Stimulated activated CD4-positive, alpha-beta T cell treated with anti-CD3 and anti-CD28 coated beads, Interleukin-15, amount 100 ng/mL, for 24 hours (primary cell): ENCODE results near the gene HGFAC.

Experiments used
- DNase-seq: peaks from one replicate; pipeline ENCODE4 v3.0.0-alpha.2; 2020

Gene HGFAC

GRCh38 chr4:3464349-3464905 is 22.7 kb downstream of the HGFAC start:
- DNase-seq, result no peak

DNA sequence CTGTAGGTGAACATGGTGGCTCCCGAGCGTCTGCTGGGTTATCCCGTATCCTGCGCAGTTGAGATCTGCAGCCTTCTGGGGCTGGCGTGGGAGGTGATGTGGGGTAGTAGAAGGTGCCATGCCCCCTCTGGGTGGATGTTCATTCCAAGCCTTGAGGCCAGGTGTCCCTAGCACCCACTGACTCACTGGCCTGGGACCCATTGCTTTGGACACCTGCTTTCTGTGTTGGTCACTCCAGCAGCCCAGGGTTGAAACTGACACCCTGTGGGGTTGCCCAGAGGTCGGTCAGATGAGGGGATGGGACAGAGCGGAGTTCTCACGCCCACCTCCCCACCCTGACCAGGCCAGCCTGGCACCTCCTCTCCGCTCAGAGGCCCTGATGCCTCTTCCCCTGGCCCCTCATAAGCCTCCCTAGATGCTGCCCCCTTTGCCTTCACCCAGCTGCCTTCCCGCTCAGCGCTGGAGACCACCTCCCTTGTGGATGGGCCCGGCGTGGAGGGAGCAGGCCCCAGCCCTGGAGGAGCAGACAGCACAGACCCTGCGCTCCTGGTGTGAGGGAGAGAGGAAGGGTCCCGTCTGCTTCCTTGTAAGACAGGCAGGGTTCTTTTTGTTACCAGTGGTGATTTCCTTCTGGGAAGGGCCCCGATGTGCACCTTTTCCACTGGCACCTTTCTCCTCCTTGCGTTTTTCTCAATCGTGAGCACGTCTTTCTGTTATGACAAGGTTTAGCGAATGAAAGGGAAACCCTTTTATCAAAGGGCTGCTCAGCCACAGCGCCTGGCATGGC is 23.3 kb downstream of the HGFAC start:
- no peak for DNase-seq

- no peak for DNase-seq
These were observed 24.2 kb downstream of the HGFAC start for GRCh38 chr4:3465698-3466671.

DNA sequence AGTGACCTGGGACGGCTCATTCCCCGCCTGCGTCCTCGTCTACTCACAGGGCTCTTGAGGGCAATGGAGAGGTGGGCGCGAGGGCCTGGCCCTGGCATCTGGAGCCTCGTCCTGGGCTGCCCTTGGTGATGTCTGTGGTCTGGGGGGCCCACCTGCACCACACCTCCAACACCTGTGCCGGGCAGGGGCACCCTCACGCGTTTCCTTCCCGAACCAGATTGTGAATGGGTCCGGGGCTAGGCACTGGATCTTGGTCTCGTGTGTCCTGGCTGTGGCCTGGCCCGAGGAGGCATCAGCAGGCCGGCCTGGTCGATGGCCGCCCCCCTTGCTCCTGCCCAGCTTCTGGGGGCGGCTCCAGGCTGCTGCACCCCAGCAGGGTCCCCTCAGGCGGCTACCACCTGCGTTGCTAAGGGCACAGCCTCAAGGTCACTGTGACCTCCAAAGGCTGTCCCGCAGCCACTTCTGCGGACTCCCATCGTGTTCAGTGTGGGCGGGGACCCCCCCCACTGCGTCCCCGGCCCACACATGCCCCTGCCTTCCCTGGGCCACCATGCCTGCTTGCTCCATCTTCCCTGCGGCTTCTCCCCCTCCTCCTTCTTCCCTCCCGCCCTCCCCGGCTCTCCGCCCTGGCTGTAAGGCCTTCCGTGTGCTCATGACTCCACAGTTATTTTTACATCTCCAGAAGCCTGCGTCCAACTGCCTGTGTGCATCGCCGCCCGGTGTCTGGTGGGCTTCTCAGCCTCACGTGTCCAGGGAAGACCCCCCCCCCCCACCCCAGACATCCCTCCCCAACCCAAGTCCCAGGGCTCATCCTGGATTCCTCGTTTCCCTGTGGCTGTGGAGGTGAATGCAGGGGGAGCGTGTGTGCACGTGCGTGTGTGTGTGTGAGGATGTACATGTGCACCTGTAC is 25.2 kb downstream of the HGFAC start:
- no peak for DNase-seq

- no peak for DNase-seq
These were observed 25.8 kb downstream of the HGFAC start for GRCh38 chr4:3467601-3468031.

DNA sequence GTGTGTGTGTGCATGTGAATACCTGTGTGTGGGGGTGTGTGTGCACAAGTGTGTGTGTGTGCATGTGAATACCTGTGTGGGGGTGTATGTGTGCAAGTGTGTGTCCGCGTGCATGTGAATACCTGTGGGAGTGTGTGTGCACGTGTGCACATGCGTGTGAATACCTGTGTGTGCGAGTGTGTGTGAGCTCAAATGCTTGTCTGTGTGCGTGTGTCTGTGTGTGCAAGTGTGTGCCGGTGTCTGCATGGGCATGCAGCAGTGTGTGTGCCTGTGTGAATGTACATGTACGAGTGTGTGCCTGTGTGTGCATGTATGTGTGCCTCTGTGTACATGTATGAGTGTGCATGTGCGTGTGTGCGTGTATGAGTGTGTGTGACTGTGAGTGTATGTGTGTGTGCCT is 26.4 kb downstream of the HGFAC start:
- no peak for DNase-seq

- no peak for DNase-seq
These were observed 27.0 kb downstream of the HGFAC start for GRCh38 chr4:3468804-3469203.

DNA sequence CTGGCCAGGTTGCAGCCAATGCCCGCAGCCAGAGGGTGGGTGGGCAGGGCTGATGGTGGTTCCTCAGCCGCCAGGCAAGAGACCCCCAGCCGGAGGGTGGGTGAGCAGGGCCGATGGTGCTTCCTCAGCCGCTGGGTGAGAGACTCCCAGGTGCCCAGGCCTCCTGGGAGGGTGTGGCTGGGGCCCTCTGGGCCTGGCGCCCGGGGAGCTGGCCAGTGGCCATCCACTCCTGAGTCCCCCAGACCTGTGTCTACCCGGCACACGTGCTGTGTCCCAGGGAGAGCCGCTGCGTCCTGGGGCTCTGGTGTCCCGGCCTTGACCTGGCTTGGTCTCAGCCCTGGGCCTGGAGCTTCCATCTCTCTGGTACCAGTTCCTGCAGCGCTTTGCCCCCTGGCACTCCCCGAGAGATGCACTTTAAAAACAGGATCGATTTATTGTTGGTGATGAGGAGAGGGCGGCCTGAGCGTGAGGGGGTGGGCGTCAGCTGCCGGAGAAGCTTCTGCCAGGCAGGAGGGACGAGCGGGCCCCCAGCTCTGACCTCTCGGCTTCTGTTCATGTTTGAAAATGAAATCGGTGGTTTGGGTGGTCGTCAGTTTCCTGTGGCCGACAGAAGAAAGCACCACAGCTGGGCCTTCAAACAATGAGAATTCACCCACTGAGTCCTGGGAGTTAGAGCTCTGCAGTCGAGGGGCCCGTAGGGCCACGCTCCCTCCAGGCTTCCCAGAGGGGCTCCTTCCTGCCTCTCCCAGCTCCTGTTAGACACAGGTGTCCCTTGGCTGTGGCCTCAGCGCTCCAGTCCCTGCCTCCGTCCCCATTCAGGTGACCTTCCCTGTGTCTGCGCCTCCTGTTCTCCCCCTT is 27.8 kb downstream of the HGFAC start:
- no peak for DNase-seq

DNA sequence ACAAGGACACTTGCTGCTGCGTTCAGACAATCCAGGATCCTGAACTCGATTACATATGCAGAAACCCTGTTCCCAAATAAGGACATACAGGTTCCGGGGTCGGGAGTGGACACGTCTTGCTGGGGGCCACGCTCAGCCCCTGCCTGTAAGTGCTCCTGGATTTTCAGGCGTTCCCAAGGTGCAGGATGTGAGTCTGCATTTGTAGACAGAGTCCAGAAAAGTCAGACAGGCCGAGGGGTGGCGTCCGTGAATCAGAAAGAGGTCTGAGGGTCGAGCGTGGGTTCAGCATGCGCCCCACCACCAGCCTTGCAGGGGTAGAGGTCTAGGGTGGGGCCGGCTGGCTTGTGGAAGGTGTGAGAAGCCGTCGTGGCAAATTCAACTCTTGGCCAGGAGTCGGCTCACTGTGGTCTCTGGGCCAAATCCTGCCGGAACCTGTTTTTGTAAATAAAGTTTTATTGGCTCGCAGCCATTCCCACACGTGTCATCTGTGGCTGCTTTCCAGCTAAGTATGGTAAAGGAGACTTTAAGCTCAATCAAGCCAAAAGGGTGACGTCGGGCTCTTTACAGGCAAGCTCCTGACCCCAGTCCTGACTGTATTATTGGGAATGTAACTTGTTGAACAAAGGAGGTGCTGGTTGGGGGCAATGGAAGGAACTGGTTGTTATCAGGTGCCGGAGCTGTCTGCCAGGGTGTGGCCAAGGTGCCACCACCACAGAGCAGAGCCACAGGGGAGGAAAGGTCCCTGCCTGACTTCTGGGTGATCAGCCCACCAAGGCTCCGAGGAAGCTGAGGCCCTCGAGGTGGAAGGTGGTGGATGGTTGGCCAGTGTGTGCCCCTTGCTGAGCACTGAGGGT is 28.7 kb downstream of the HGFAC start:
- DNase-seq, result no peak

GRCh38 chr4:3471098-3471760 is 29.5 kb downstream of the HGFAC start:
- DNase-seq, result no peak

DNA sequence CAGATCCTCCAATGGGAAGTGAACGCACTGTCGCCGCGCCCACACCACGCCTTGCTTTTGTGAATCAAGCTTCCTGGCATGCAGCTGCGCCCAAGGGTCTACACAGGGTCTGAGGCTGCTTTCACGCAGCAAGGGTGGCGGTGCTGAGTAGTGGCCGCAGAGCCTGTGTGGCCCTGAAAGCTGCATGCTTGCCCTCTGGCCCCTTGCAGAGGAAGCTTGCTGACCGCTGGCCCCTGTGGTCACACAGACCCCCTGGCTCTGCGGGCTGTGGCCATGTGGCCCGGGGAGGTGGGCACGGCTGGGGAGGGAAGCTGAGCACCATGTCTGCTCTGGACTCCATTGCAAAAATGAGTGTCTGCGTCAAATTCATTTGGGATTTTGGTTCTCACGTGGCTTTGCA is 30.1 kb downstream of the HGFAC start:
- DNase-seq, result no peak

DNA sequence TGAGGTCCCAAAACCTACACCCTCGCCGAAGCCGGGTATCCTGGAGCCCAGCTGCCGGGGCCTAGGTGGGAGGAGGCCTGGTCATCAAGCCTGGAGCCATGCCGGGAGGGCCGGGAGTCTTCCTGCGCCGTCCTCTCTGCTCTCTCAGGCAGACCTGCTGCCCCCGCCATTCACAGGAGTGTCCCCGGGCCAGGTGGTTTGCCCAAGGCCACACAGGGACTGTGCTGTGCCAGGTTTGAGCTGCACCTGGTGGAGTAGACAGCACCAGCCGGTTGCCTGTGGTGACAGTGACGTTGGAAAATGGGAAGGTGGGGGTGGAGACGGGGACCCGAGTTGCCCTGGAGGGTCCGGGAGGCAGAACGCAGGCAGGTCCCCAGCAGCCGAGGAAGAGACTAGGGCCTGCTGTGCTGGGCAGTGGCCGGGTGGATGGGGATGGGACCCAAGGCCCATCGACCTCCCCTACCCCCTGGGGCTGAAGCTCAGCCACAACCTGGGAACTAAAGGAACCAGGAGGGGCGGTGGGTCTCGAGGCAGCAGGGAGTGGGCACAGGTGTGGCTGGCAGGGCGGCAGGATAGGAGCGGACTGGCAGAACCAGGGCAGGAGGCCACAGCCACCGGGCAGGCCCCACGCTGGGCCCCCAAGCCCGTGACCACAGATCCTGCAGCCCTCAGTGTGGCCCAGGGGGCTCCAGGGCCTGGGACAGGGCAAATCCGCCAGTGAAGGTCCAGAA is 30.8 kb downstream of the HGFAC start:
- no peak for DNase-seq

DNA sequence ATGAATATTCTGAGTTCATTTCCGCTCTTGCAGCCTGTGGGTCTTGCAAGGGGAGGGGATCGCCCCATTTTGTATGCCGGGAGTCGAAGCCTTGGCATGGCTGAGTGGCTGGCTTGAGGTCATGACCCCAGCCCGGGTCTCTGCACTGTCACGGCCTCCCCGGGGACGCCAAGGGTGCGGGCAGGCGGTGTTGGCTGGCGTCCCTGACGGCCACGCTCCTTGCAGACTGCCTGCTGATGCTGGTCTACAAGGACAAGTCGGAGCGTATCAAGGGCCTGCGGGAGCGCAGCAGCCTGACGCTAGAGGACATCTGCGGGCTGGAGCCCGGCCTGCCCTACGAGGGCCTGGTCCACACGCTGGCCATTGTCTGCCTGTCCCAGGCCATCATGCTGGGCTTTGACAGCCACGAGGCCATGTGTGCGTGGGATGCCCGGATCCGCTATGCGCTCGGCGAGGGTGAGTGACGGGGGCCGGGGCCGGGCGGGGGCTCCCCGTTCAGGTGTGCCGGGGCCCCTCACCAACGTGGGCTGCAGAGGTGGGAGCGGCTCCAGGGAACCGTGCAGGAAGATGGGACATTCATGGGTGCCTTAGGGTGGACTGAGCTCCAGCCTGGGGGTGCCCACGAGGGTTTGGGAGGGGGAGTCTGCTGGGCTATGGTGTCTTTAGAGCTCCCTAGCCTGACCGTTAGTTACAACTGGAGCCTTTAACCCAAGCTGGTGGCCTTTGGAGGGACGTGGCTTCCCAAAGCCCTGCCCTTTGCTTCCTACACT is 31.6 kb downstream of the HGFAC start:
- no peak for DNase-seq

DNA sequence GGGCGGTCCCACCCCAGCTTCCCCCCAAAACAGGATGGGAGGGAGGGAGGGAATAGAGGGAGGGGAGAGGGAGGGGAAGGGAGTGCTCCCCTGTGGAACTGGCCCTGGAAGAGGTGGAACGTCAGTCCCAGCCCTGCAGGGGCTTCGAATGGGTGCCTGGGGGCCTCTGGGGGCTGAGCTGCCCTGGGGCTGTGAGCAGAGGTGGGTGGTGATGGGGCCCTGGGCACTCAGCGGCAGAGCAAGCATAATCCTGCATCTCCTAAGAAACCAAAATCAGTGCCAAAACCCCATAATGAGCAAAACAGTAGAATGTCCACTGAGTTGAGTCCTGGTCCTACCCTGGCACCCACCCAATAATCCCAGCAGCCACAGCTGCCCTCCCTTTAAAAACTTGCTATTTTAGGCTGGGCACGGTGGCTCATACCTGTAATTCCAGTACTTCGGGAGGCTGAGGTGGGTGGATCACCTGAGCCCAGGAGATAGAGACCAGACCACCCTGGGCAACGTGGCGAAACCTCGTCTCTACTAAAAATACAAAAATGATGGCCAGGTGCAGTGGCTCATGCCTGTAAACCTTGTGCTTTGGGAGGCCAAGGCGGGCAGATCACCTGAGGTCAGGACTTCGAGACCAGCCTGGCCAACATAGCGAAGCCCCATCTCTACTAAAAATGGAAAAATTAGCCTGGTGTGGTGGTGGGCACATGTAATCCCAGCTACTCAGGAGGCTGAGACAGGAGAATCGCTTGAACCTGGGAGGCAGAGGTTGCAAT is 32.4 kb downstream of the HGFAC start:
- DNase-seq, result no peak

DNA sequence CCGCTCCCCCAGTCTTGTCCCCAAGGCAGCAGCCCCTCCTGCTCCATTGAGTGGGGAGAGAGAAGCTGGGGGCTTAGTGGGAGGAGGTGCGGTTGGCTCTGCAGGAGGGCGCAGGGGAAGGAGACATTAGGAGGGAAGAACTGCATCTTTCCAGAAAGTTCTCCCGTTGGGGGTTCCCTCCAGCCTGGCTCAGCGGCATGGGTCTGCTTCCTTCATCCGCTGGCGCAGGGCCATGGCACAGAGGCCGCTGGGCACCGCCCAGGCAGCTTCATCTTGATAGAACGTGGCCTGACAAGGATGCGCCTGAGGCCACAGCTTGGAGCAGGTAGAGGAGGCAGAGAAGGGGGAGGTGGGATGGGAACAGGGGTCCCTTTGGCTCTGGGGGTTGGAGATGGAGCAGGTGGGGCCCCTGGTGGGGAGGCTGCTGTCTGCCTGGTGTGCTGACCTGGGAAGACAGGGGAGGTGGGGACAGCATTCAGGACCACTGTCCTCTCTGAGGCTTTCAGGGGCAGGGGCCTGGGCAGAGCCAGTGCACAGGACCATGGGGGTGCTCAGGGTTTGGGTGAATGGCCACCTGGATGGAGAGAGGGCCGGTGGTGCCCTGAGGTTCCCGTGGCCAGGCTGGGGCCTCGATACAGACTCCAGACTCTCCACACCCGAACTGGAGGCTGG is 33.4 kb downstream of the HGFAC start:
- no peak for DNase-seq

- no peak for DNase-seq
These were observed 34.0 kb downstream of the HGFAC start for GRCh38 chr4:3475713-3476260.

DNA sequence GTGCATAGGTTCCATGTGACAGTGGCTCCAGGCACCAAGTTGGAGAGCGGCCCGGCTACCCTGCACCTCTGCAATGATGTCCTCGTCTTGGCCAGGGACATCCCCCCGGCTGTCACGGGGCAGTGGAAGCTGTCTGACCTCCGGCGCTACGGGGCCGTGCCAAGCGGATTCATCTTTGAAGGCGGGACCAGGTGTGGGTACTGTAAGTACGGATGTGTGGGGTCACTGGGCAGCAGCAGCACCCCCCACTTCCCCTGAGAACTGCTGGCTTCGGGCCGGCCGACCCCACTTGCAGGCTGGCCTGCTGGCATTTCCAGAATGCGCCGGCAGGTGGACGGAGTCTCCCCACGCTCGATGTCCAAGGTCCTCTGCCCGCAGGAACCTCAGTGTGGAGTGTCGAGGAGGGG is 34.6 kb downstream of the HGFAC start:
- DNase-seq, result no peak
